ENCODE data around the gene CNTNAP2. TPM values are rescaled to one million over a fixed set of nuclear protein-coding genes. Genes with fewer than 3 reads are reported as not detected.

CNTNAP2 gene
- total RNA-seq, 1 experiment from 2014 or later = 64.5 TPM

DNA sequence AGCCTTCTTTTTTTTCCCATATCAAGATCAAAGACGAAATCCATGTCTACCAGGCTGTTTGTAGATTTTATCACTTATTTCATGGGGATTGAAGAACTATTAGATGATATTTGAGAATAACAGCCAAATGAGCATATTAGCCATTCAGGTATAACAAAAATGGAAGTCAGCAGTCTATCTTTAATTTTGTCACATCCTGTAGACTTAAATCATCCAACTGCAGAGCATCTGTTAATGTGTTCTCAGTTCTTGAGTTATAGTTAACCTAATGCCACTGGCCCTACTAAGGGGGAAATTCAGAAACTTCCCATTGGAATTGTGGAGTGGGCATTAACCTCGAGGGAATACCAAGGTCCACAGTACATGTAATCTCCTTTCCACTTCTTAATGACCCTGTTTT, 380.1 kb downstream of the CNTNAP2 start:
- H3K36me3 Mint-ChIP-seq (ENCODE audit: insufficient read depth in 1 of 3, low read depth in 3 of 3) = peaks cover 0 to 9% (median 0%) of the 10 kb centered on the region in 3 experiments; a peak in 3 of 7 replicates
- H3K9me3 Mint-ChIP-seq = peaks cover 9 to 19% of the 10 kb centered on the region in 2 experiments; a peak in 4 of 5 replicates
- Histone ChIP-seq H2AFZ (ENCODE audit: low read length) (no peak overlapping the region), H2BK5ac (ENCODE audit: insufficient read length, low read length) (no peak overlapping the region), H3K23ac (ENCODE audit: insufficient read length, low read depth, low read length) (no peak overlapping the region), H3K27me3 (ENCODE audit: insufficient read depth, low read length) (no peaks in the 10 kb centered on the region), H3K79me1 (ENCODE audit: insufficient read depth, low read depth, low read length, poor library complexity, severe bottlenecking) (no peaks in the 10 kb centered on the region), H3K9me3 (ENCODE audit: control insufficient read depth, low read depth, low read length) (no peaks in the 10 kb centered on the region), H3K79me2 (ENCODE audit: insufficient read depth, low read length) (no peaks in the 10 kb centered on the region), H3K27ac (ENCODE audit: insufficient read length, low read depth, low read length) (no peak overlapping the region), H3K9ac (ENCODE audit: extremely low read depth, insufficient read length, low read length) (no peak overlapping the region), H3T11ph (ENCODE audit: low read length) (no peak overlapping the region), H2BK20ac (ENCODE audit: low read depth, low read length, poor library complexity, severe bottlenecking) (no peak overlapping the region), H2AK5ac (ENCODE audit: insufficient read length, low read length) (no peak overlapping the region), H4K5ac (ENCODE audit: insufficient read length, low read depth, low read length) (no peak overlapping the region), H2BK12ac (ENCODE audit: insufficient read length, low read depth, low read length) (no peak overlapping the region), H3K18ac (ENCODE audit: insufficient read length, low read depth, low read length) (no peak overlapping the region), H4K20me1 (ENCODE audit: control insufficient read depth, insufficient read depth, insufficient read length) (no peaks in the 10 kb centered on the region), H2BK120ac (ENCODE audit: low read depth, low read length, poor library complexity, severe bottlenecking) (no peak overlapping the region), H3K14ac (ENCODE audit: insufficient read depth, low read length) (no peak overlapping the region), H3K4ac (ENCODE audit: low read depth, low read length) (no peak overlapping the region), H4K8ac (replicated peaks; ENCODE audit: insufficient read length, low read depth, low read length) (no peak overlapping the region), H3K23me2 (ENCODE audit: insufficient read length, low read depth, low read length, poor library complexity, severe bottlenecking) (no peaks in the 10 kb centered on the region), H2BK15ac (ENCODE audit: low read depth, low read length) (no peak overlapping the region), H3K56ac (ENCODE audit: insufficient read length, low read depth, low read length) (no peak overlapping the region), H3K4me2 (ENCODE audit: insufficient read depth, insufficient read length, low read length) (no peak overlapping the region), H4K91ac (ENCODE audit: insufficient read length, low read depth, low read length) (no peak overlapping the region), H3K4me1 (ENCODE audit: insufficient read depth, low read length) (no peaks in the 10 kb centered on the region)
- no peaks in the 10 kb centered on the region for H3K27me3 Mint-ChIP-seq (ENCODE audit: low read depth)
- TF ChIP-seq CTCF (conservative IDR thresholded peaks at IDR 0.05) = no peak
- no peak overlapping the region for H3K27ac Mint-ChIP-seq
- DNase-seq = no peak
- H3K4me3 Mint-ChIP-seq = no peak overlapping the region
- H3K4me1 Mint-ChIP-seq = no peaks in the 10 kb centered on the region
- no CpG with 5 or more reads among the region's 2 CpGs for WGBS (ENCODE audit: extremely low coverage, insufficient read length, low lambda C conversion rate)
